Anterior cingulate cortex (tissue), 58 donors: ENCODE data around the gene C1GALT1.
"Not testable (repeated sequence)": the region's sequence is repeated elsewhere in the genome, so short reads cannot be mapped to it uniquely, and the experiment has no call there.

Source experiments
- DNase-seq, 58 donors: peaks; one replicate each; lab custom pipeline; 2025; lab: John Stamatoyannopoulos, UW

C1GALT1 gene

GRCh38 chr7:7199592-7199991 is 17.2 kb downstream of the C1GALT1 start:
- not testable (repeated sequence) for DNase-seq

GRCh38 chr7:7200255-7200654 is 17.9 kb downstream of the C1GALT1 start:
- not testable (repeated sequence) for DNase-seq

GRCh38 chr7:7201578-7202374 is 19.4 kb downstream of the C1GALT1 start:
- DNase-seq: no peak

- DNase-seq: no peak
Observed at GRCh38 chr7:7202375-7202720, 20.0 kb downstream of the C1GALT1 start.

GRCh38 chr7:7203813-7204575 is 21.6 kb downstream of the C1GALT1 start:
- DNase-seq: no peak

DNA sequence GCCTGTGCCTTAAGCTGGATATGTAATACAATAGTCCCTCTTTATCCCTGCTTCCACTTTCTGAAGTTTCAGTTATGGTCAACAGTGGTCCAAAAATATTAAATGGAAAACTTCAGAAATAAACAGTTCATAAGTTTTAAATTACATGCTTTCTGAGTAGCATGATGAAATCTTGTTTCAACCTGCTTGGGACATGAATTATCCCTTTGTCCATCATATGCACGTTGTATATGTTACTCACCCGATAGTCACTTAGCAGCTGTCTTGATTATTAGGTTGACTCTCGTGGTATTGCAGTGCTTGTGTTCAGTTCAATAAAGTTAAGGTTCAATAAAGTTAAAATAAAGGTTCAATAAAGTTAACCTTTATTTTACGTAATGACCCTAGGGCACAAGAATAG is 25.5 kb downstream of the C1GALT1 start:
- no peak for DNase-seq

DNA sequence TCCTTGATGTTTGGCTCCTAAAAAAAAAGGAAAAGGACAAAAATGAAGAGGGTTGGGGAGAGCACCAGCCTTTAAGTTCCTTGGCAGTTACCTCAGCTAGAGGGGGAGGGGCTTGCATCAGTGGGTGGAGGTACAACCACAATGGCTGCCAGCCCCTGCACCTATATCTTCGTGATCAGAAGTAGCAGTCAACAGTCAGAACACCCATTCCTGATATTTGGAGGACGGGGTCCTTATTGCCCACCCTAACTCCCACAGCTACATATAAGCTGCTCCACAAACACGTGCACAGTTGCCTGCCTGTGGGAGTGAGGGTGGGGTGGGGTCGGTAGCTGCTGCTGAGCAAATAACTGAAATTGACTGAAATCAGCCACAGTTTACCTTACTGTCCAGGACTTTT is 26.2 kb downstream of the C1GALT1 start:
- DNase-seq: no peak

DNA sequence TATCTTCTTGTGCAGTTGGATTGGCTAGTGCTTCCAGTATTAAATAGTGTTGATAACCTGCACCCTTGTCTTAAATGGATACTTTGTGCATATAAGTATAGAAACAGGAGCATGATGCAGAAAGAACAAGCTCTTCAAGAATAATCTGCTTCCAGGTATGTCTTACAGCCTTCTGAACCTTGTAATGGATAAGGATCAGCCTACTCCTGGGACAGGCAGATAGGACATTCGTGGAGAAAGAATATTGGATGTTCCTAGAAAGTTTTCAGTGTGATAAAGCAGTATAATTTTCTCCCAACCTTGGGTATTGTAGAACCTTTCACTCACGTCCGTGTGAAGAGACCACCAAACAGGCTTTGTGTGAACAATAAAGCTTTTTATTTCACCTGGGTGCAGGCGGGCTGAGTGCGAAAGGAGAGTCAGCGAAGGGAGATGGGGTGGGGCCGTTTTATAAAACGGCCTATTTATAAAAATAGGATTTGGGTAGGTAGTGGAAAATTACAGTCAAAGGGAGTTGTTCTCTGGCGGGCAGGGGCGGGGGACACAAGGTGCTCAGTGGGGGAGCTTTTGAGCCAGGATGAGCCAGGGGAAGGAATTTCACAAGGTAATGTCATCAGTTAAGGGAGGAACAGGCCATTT is 27.2 kb downstream of the C1GALT1 start:
- DNase-seq: no peak

- no peak for DNase-seq
Observed at GRCh38 chr7:7210475-7211237, 28.3 kb downstream of the C1GALT1 start.

DNA sequence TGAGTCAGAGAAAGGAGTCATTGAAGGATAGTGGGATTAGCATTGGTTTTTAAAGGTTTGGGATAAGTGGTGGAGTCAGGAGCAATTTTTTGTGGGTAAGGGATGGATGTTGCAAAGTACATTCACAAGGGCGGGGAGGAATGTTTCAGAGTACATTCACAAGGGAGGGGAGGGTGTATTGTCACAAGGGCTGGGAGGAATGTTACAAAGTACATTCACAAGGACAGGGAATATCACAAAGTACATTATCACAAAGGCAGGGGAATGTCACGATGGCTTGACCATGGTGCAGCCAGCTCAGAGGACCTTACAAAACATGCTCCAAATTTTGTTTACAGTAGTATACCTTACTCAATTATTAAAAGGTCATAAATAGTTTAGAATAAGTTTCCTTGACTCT is 30.3 kb downstream of the C1GALT1 start:
- DNase-seq: no peak

GRCh38 chr7:7214398-7215347 is 32.3 kb downstream of the C1GALT1 start:
- no peak for DNase-seq

- no peak for DNase-seq
Observed at GRCh38 chr7:7216279-7216678, 33.9 kb downstream of the C1GALT1 start.

GRCh38 chr7:7219216-7219615 is 36.9 kb downstream of the C1GALT1 start:
- DNase-seq: no peak

GRCh38 chr7:7220821-7221220 is 38.5 kb downstream of the C1GALT1 start:
- no peak for DNase-seq

DNA sequence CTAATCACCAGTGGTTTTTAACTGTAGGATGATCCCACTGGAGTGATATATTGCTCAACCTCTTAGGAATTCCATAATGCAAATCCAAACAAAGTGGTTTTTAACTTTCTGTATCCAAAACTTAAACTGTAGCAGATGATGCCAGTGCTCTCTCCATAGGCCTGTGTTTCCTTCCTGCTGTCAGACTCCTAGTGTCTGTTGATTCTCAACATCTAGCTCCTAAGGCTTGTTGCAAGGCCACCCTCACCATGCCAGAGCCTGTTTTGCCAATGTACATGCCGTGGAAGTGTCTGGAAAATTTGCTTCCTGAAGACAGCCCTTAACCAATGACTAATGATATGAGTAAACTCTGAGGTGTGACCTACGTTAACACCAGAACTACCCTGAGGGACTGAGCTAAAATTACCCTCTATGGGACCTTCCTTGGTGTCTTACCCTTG is 39.3 kb downstream of the C1GALT1 start:
- DNase-seq: no peak

GRCh38 chr7:7223250-7223649 is 40.9 kb downstream of the C1GALT1 start:
- DNase-seq: no peak

DNA sequence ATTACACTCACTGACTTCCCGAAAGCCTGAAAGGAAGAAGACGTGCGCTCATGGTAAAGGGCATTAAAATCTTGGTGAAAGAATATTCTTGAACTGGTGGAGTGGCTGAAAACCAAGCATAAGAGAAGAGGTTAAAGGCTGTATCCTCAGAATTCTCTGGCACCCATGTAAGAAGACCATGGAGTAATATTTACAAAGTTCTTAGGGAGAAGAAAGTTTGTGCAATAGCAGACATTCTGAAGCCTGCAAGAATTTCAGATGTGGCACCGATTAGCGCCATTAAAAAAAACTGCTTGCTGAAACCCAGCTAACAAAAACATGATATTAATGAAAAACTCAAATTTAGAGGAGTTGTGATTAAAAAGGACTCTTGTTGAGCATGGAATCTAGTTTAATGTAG is 44.1 kb downstream of the C1GALT1 start:
- DNase-seq: no peak

DNA sequence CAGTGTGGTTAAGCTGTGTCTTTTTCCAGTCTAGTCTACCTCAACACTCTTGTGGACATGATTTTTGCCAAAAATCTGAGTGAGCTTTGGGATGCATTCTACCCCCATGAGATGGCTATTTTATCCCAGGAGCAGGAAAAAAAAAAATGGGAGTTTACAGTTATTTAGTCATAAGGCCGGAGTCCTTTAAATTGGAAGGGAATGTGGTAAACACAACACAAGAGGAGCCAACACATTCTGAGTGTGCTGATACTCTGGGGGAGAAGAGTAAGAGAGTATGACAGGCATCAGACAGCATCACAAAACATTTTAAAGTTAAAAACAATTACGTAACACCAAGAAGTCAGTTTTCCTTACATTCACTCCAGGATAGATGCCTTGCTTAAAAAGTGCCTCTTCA is 46.1 kb downstream of the C1GALT1 start:
- DNase-seq: peak in 1 of 58 donors; percentile 56

- DNase-seq: peak in 36 of 58 donors; percentile 1 to 86 (median 26)
Observed at GRCh38 chr7:7228967-7229366, 46.6 kb downstream of the C1GALT1 start.

- no peak for DNase-seq
Observed at GRCh38 chr7:7231000-7231399, 48.7 kb downstream of the C1GALT1 start.
